Natural killer cell (primary cell): ENCODE measurements around the gene ARHGDIA. TPM values are rescaled to one million over a fixed set of nuclear protein-coding genes. Genes with fewer than 3 reads are reported as not detected.
A peak's percentile ranks its signal among the peaks of the same experiment; 100 is the strongest.

ENCODE experiments used
- ATAC-seq, 3 donors: fragments of 150-1000 bp in 2 of 3; fragments of 200-7000 bp in 1 of 3; cut with Tn5 transposase; 1 replicate in 1 of 3; 2 replicates in 2 of 3; pipeline ENCODE4 v1.10.0; 2021; ENCODE audit warnings: mild to moderate bottlenecking in 2 of 3, moderate library complexity in 2 of 3
- DNase-seq, 2 donors: peaks; one replicate each; pipeline versions ENCODE4 v3.0.0 to v3.0.0-alpha.2; 2013 to 2021; ENCODE audit warnings: mixed read lengths in 1 of 2
- H3K27ac ChIP-seq: one replicate; pipeline ENCODE4 v1.5.1; 2013; ENCODE audit warnings: mild to moderate bottlenecking, low read length
- H3K27me3 ChIP-seq: one replicate; pipeline ENCODE4 v1.6.1; 2013; ENCODE audit warnings: low read length; ENCODE audit not compliant: control insufficient read depth, insufficient read depth
- H3K36me3 ChIP-seq: one replicate; pipeline ENCODE4 v1.6.1; 2013; ENCODE audit warnings: low read length; ENCODE audit not compliant: control insufficient read depth, insufficient read depth
- H3K4me1 ChIP-seq: one replicate; pipeline ENCODE4 v1.6.1; 2013; ENCODE audit warnings: low read length; ENCODE audit not compliant: control insufficient read depth, insufficient read depth
- H3K4me3 ChIP-seq: one replicate; pipeline ENCODE4 v1.5.1; 2013; ENCODE audit warnings: low read length
- H3K9me3 ChIP-seq: one replicate; pipeline ENCODE4 v1.6.1; 2013; ENCODE audit warnings: low read length; ENCODE audit not compliant: control insufficient read depth, insufficient read depth
- H3K27ac Mint-ChIP-seq, 2 donors: one replicate each; pipeline ENCODE4 v1.8.0; 2022; ENCODE audit warnings: mild to moderate bottlenecking in 2 of 2, mixed read lengths in 2 of 2, moderate library complexity in 1 of 2
- H3K27me3 Mint-ChIP-seq, 2 donors: one replicate each; pipeline ENCODE4 v1.8.0; 2022; ENCODE audit warnings: low read depth in 2 of 2, mixed read lengths in 2 of 2
- H3K36me3 Mint-ChIP-seq: one replicate; pipeline ENCODE4 v1.8.0; 2022; ENCODE audit warnings: mixed read lengths
- H3K4me1 Mint-ChIP-seq, 2 donors: one replicate each; pipeline ENCODE4 v1.8.0; 2022; ENCODE audit warnings: mixed read lengths in 2 of 2
- H3K4me3 Mint-ChIP-seq: one replicate; pipeline ENCODE4 v1.8.0; 2022; ENCODE audit warnings: mild to moderate bottlenecking, moderate library complexity, mixed read lengths
- H3K9me3 Mint-ChIP-seq, 2 donors: one replicate each; pipeline ENCODE4 v1.8.0; 2022; ENCODE audit warnings: mixed read lengths in 2 of 2
- WGBS: methylation state at CpG from one replicate; pipeline ENCODE4 v1.1.7; 2013; ENCODE audit warnings: missing lambda C conversion rate; ENCODE audit not compliant: insufficient coverage; 5-methylcytosine and 5-hydroxymethylcytosine counted together
- intact Hi-C: fragments of 100-400 bp; cut with micrococcal nuclease; formaldehyde crosslinking; loops from one replicate; pipeline ENCODE4 v1.14.2; 2022
- total RNA-seq, 4 donors: library from RNA; stranded (reverse); fragments of 120-200 nt in 1 of 4; gene quantifications; one replicate each; pipeline versions ENCODE4 v1.2.3 to v1.2.4, GENCODE V29; 2013 to 2022
- TF ChIP-seq, protein P1 (sequence below): fragments of 200-600 bp; IDR thresholded peaks from one replicate; pipeline ENCODE4 v1.8.0; 2022; ENCODE audit warnings: antibody characterized with exemption

ARHGDIA gene
- total RNA-seq, 3 donors from 2014 or later (not counting 1 experiment from before 2014, with no cell fraction given), result 600 to 824 (median 689) TPM

DNA sequence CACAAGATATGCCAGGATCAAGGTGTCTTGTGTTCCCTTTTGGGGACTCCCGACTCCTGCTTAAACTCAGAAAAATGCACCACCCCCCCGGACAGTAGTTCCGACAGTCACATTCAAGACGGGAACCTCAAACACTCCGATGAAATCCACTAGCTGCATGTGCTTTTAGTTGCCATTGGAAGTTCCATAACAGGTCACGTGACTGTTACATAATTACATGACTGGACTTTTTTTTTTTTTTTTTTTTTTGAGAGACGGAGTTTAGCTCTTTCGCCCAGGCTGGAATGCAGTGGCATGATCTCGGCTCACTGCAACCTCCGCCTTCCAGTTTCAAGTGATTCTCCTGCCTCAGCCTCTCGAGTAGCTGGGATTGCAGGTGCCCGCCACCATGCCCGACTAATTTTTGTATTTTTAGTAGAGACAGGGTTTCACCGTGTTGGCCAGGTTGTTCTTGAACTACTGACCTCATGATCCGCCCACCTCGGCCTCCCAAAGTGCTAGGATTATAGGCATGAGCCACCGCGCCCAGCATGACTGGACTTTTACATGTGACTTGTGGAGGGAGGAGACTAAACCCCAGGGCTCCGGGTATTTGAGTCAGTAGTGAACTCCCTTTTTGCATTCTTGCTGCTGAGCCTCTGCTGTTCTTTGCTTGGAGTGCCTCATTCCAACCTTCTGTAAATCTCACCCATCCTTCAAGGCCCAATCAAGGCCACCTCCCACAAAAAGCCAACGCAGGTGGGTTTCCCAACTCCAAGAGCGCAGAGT, 45.3 kb upstream of the ARHGDIA start:
- peaks cover 29% of the 10 kb centered on the region for H3K4me1 ChIP-seq
- 90% methylated on average over 20 of the region's 21 CpGs for WGBS
- H3K36me3 ChIP-seq, result peaks cover 41% of the 10 kb centered on the region
- intact Hi-C loops, result no loop called here
- H3K9me3 ChIP-seq, result no peaks in the 10 kb centered on the region
- DNase-seq, result no peak
- Mint-ChIP-seq H3K4me3 (peak overlapping the region; percentile 78), H3K27me3 (no peaks in the 10 kb centered on the region), H3K36me3 (no peaks in the 10 kb centered on the region), H3K4me1 (peaks cover 26 to 36% of the 10 kb centered on the region in 2 donors), H3K27ac (peak overlapping the region in 1 of 2 donors; percentile 90), H3K9me3 (no peaks in the 10 kb centered on the region)
- no peak overlapping the region for H3K27ac ChIP-seq
- no peak overlapping the region for H3K4me3 ChIP-seq
- ATAC-seq, result no peak
- TF ChIP-seq, protein P1, sequence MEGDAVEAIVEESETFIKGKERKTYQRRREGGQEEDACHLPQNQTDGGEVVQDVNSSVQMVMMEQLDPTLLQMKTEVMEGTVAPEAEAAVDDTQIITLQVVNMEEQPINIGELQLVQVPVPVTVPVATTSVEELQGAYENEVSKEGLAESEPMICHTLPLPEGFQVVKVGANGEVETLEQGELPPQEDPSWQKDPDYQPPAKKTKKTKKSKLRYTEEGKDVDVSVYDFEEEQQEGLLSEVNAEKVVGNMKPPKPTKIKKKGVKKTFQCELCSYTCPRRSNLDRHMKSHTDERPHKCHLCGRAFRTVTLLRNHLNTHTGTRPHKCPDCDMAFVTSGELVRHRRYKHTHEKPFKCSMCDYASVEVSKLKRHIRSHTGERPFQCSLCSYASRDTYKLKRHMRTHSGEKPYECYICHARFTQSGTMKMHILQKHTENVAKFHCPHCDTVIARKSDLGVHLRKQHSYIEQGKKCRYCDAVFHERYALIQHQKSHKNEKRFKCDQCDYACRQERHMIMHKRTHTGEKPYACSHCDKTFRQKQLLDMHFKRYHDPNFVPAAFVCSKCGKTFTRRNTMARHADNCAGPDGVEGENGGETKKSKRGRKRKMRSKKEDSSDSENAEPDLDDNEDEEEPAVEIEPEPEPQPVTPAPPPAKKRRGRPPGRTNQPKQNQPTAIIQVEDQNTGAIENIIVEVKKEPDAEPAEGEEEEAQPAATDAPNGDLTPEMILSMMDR, result no peak
- H3K27me3 ChIP-seq, result no peaks in the 10 kb centered on the region

DNA sequence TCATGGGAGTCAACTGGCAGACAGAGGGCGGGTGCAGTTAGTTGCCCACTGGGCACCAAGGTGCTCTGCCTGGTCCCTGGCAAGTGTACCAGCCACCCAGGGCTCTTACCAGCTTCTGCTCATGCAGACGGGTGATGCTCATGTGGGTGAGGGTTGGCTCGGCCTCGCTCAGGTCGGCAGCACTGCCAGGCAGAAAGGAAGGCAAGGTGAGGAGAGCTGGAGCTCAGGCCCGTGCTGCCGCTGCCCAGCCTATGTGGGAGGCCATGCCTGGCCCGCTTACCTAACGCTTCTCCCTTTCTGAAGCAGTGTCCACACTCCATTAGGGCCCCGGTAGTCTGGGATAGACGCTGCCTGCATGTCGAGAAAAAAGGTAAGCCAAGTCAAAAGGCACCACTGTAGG, 44.2 kb upstream of the ARHGDIA start:
- Histone ChIP-seq H3K36me3 (peaks cover 41% of the 10 kb centered on the region), H3K4me1 (peaks cover 34% of the 10 kb centered on the region), H3K9me3 (no peaks in the 10 kb centered on the region), H3K4me3 (no peak overlapping the region), H3K27ac (no peak overlapping the region), H3K27me3 (no peaks in the 10 kb centered on the region)
- Mint-ChIP-seq H3K4me3 (no peak overlapping the region), H3K27me3 (no peaks in the 10 kb centered on the region), H3K27ac (no peak overlapping the region), H3K36me3 (no peaks in the 10 kb centered on the region), H3K4me1 (peaks cover 26 to 40% of the 10 kb centered on the region in 2 donors), H3K9me3 (no peaks in the 10 kb centered on the region)
- TF ChIP-seq, protein P1, result no peak
- ATAC-seq (no peak), DNase-seq (no peak)
- 95% methylated on average over 12 of the region's 12 CpGs for WGBS
- intact Hi-C loops, result no loop called here

DNA sequence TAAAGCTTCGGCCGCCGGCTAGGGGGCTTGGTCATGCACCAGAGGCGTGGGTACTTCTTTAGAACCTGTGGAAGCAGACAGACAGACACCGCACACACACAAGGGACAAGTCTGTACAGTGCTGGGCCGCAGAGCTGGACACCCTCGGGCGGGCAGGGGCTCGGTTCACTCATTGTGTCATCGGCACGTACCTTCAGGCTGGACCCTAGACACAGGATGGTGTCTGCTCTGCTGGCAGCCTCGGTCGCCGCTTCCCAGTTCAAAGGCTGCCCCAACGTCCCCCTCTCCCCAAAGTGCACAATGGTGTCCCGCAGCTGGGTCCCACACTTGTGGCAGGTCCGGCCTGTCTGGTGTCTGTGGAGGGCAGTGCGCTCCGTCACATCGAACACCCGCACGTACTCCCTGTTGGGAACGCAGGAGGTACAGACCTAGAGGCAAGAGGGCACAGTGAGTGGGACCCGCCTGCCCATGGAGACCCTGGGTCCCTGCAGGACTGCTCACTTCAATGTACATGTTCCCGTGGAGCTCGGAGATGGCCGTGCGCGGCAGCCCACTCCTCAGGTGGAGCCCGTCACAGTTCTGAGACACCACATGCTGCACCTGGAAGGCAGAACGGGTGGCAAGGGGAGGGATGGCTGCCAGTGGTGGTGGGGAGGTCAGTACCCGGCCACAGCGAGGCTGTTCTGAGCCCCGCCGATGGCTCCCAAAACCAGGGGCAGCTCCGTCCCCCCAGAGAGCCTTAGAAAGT, 43.1 kb upstream of the ARHGDIA start:
- no peak overlapping the region for H3K4me3 ChIP-seq
- Mint-ChIP-seq H3K27me3 (no peaks in the 10 kb centered on the region), H3K27ac (no peak overlapping the region), H3K9me3 (no peaks in the 10 kb centered on the region), H3K36me3 (no peaks in the 10 kb centered on the region), H3K4me1 (peaks cover 26 to 46% of the 10 kb centered on the region in 2 donors), H3K4me3 (no peak overlapping the region)
- 98% methylated on average over 35 of the region's 36 CpGs for WGBS
- intact Hi-C loops, result no loop called here
- no peak for DNase-seq
- no peaks in the 10 kb centered on the region for H3K27me3 ChIP-seq
- H3K27ac ChIP-seq, result no peak overlapping the region
- ATAC-seq, result no peak
- H3K36me3 ChIP-seq, result peaks cover 38% of the 10 kb centered on the region
- H3K9me3 ChIP-seq, result no peaks in the 10 kb centered on the region
- peaks cover 42% of the 10 kb centered on the region for H3K4me1 ChIP-seq
- TF ChIP-seq, protein P1, result no peak
